IPS-18c (cell line): ENCODE results near the gene GABRR3.
"Not testable (repeated sequence)": the region's sequence is repeated elsewhere in the genome, so short reads cannot be mapped to it uniquely, and the experiment has no call there.

ENCODE experiments used
- H3K4me3 ChIP-seq: 2 replicates; pipeline ENCODE4 v1.7.0; 2013; ENCODE audit warnings: low read depth, mild to moderate bottlenecking, low read length, moderate library complexity; ENCODE audit not compliant: insufficient read depth
- H3K9me3 ChIP-seq: one replicate; pipeline ENCODE4 v1.6.1; 2013; ENCODE audit warnings: mild to moderate bottlenecking, low read length, moderate library complexity; ENCODE audit not compliant: control insufficient read depth, insufficient read depth

GABRR3 gene

DNA sequence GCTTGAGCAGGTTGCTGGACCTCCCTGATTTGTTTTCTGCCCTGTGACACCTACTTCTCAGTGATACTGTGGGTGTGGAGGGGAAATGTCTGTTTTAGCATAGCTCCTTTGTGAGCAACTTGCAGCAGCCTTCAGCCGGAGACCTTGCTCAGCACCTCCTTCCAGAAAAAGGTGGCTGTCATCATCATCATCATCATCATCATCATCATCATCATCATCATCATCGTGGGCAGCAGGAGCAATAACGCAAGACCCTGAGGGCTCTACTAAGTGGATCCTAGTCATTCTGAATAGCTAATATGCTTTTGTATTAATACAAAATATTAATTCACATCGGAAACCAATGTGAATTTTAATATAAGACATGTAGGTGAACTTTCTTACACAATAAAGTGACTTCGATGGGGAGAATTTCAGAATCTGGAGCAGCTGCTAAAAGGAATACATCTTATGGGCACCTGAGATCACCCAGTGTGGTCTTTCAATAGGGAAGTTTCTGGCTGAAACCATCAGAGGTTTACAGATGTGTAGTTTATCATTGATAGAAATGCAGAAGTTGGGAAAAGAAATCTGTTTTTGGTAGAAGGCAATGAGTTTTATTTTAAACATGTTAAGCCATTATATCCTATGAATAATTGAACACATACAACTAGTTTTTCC is 8.6 kb downstream of the GABRR3 start:
- Histone ChIP-seq H3K9me3 (no peaks in the 10 kb centered on the region), H3K4me3 (no peak overlapping the region)

DNA sequence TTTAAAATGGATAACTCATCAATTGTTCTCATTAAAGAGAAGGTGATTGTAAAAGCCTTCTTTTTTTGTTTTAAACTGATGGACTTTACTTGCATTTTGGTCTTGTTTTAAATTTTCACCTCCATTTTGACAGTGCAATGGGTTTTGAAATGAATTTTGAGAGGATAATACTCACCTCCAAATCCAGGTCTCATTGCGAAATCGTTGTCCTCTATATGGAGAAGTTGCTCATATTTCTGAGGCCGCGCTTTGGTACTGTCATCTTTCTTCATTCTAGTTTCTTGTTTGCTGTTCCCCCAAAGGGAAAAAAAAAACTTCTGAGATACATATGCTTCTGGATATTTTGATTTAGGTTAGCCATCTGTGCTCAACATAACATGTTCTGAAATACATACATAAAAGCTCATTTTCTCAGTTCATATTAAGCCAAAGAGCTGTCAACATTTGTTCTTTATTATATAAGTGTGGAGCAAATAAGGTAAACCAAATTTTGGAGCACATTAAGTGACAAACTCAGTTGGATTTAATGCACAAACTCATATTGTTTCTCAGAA is 9.6 kb downstream of the GABRR3 start:
- H3K4me3 ChIP-seq = no peak overlapping the region

DNA sequence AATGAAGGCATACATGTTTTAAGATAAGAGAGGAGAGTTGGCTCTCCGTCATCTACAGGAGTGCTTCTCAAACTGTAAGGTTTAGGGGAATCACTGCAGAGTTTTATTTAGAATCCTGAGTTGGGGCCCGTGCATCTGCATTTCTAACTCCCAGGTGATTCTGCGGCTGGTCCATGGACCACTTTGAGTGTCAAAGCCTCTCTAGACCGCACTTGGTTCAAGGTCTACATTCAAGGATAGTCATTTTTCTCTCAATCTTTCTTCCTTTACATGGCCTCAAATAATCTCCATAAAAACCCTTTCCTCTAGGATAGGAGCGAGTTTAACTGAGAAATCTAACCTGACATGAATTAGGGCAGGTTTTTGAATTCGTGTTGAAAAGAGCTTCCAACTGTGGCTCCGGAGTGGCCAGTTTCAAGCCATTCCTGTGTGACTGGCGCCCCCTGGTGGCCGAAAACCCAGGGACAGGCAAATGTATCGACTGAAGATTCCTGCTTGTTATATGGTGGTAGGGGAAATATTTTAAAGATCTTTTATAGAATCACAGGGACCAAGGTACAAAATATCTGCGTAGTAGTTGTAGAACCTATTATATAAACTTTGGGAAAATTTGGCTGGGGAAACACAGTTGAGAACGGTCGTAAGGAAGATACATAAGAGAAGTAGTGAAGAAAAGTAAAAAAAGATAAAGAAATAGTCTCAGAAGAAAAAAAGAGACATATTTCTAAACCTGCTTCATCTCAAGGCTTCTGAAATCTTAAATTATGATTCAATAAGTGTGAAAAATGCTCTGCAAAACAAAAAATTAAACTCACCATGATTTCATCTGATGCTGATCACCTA is 11.9 kb downstream of the GABRR3 start:
- no peaks in the 10 kb centered on the region for H3K9me3 ChIP-seq
- no peak overlapping the region for H3K4me3 ChIP-seq

More for the DNA sequence above, 9.6 kb downstream of the GABRR3 start:
- no peaks in the 10 kb centered on the region for H3K9me3 ChIP-seq

DNA sequence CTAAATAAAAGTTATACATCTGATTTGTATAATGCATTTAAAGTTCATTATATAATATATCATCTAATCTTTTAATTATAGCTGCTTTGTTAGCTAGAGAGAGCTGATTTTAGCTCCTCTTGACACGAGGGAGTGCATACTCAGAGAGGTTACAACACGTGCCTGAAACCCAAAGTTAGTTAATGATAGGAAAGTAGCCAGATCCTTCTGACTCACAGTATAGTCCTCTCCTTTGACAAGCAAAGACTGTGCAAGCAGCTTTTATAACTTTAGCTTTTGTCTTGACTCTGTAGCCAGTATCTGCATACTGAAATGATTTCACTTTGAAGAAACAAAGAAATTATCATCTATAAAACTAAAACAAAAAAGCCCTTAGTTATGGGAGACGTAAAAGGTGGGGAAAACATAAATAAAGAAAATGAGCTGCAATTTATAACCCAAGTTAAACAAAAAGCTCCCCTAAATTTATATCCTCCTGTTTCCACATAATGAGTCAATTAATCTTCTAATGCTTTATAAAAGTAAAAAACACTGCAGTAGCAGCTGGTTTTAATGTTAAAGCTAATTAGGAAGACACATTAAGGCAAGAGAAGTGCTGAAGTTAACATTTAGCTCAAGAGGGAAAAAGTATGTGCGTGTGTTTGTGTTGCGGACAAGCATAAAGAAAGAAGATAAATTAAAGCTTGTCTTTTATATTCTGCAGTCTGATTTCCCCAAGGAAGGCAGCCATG is 13.1 kb downstream of the GABRR3 start:
- no peaks in the 10 kb centered on the region for H3K9me3 ChIP-seq

DNA sequence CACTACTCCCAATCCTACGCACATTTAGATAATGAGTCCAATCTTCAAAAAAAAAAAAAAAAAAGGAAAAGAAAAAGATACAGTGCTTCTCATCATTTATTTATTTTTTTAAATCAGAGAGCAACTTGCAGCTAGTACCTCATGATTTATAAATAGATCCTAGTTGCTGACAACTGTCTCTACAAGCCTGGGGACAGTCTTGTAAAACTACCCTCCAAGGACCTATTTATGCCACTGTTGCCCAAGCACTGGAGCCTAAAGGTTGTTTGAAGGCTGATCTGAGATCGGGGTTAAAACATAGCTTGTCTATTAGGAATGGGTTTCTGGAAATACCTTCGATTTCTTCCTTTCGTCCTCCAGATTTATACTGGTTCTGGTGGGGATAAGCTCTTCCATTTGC is 14.7 kb downstream of the GABRR3 start:
- no peaks in the 10 kb centered on the region for H3K9me3 ChIP-seq
- no peak overlapping the region for H3K4me3 ChIP-seq

More for the DNA sequence above, 13.1 kb downstream of the GABRR3 start:
- H3K4me3 ChIP-seq = no peak overlapping the region

DNA sequence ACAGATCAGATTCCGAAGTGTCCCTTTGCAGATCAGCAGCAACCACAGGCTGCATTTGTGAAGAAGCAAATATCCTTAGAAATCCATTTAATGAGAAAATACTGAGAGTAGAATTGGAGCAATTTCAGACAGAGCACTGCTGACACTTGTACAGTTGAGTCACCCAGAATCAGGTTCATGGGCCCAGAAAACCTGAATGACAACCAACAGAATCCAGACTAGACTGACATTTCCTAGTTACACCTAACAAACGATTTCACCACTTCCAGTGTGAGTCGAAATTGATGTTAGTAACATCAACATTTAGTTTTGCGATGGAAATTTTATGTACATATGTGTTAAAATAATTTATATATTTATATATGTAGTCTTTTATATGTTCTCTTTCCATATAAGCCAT is 16.8 kb downstream of the GABRR3 start:
- Histone ChIP-seq H3K4me3 (no peak overlapping the region), H3K9me3 (no peaks in the 10 kb centered on the region)

DNA sequence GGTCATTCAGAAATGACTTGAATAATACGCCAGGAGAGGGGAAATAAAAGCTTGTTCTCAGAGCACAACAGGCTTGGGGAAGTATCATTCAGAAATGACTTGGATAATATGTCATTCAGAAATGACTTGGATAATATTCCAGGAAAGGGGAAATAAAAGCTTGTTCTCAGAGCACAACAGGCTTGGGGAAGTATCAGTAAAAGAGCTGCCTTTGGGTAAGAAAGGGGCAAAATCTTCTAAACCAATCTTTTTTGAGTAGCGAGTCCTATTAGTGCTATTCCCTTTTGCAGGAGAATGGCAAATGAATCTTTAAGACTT is 20.9 kb downstream of the GABRR3 start:
- Histone ChIP-seq H3K4me3 (no peak overlapping the region), H3K9me3 (no peaks in the 10 kb centered on the region)

DNA sequence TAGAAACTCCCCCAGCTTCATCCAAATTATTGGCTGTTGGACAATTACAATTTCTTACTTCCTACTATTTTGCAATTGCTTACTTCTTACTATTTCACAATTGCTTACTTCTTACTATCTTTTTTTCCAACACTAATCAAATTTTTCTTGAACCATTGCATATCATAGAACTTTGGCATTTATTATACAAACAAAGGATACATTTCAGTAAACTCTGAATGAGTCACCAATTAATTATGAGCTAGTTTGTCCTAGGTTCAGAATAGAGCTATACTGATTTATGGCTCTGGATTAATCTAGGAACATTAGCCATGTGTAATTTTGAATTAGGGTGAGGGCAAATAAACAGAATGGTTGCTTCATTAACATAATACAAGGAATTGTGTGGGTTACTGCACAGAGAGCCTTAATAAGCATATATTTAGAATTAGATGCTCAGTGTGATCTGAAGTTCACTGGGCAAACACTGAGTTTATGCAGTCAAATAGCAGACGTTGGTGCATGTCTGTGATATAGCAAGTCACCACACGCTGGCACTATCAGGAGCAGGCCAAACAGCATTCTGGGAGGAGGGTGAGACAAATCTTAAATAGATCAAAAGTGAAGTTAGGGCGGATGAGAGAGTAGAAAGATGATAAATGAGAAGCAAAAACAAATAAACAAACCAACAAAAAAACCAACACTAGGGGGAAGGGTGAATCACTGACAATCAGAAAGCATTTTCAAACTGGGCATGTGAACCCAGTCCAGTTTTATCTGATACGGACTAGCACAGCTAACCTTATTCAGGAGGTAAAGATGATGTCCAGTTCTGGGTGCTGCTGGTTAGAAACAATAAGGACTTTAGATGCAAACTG is 21.5 kb downstream of the GABRR3 start:
- no peak overlapping the region for H3K4me3 ChIP-seq

DNA sequence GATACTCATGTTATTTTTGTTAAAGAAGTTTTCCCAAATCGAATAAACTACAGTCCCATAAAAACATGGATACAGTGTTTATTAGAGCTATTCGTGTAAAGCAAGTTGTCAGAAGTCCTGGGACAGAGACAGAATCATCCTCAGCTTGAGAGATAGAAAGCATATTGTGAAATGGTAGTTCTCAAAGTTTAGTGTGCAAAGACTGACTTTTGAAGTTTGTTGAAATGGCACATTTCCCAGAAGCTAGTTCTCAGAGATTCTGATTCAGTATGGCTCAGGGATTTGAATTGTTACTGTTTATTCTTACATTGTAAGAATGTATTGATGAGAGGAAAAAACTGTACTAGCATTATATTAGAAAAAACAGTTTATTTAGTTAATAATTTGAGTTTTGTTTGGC is 22.1 kb downstream of the GABRR3 start:
- no peak overlapping the region for H3K4me3 ChIP-seq
- no peaks in the 10 kb centered on the region for H3K9me3 ChIP-seq

More for the DNA sequence above, 21.5 kb downstream of the GABRR3 start:
- no peaks in the 10 kb centered on the region for H3K9me3 ChIP-seq

DNA sequence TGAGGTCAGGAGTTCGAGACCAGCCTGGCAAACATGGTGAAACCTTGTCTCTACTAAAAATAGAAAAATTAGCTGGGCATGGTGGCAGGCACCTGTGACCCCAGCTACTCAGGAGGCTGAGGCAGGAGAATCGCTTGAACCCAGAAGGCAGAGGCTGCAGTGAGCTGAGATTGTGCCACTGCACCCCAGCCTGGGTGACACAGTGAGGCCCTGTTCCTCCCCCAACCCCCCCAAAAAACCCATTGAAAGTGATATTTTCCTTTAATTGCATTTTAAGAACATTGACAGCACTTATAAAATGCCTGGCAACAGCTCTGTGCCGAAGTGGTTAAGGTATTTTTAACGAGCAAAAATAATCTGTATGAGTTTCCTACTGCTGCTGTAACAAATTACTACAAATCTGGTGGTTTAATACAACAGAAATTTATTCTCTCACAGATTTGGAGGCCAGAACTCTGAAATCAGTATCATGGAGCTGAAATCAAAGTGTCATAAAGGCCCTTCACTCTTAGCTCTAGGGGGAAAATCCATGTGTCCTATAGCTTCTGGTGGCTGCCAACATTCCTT is 24.1 kb downstream of the GABRR3 start:
- not testable (repeated sequence) for H3K4me3 ChIP-seq, H3K9me3 ChIP-seq

DNA sequence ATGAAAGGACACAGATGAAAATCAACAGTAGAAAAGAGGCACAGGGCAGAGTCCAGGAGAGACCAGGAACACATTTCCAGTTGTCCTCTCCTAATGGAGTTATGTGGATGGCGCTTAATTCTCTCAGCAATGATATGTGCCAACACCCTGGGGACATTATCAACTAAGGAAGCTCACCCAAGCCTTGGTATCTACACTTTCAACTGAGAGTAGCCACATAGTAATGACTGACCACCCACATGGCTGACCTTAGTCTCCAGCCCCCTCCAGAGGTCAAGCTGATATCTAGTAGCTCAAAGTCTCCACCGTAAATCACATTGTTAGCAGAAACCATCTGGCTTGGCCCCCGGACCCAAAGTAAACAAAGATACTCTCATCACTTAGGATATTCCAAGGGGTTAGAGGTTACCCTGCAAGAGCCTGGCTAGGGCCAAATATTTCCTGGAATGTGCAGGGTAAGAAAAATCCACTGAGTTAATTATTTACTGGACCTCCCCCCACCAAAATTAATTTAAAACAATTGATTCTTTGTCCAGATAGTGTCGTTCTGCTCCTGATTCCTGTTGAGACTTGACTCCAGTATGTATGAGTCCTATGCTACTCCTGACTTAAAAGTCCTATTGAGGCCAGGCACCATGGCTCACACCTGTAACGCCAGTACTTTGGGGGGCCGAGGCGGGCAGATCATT is 24.8 kb downstream of the GABRR3 start:
- Histone ChIP-seq H3K4me3 (no peak overlapping the region), H3K9me3 (no peaks in the 10 kb centered on the region)

DNA sequence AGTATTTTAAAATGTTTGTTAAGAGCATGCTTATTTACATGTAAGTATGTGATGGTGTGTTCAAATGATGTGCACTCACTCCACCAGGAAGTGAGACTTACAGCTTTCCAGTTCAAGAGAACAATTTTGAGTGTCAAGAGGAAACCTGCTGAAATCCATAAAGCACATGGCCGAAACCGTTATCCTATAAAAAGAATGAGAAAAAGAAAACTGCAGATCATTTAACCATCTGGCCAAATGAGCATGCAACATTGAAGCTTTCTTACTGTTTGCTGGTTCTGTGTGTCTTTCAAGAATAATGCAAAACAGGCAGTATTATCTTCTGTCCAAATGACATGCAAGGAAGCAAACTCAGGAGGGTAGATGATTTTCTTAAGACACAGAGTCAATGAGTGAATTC is 26.3 kb downstream of the GABRR3 start:
- Histone ChIP-seq H3K9me3 (no peaks in the 10 kb centered on the region), H3K4me3 (no peak overlapping the region)

DNA sequence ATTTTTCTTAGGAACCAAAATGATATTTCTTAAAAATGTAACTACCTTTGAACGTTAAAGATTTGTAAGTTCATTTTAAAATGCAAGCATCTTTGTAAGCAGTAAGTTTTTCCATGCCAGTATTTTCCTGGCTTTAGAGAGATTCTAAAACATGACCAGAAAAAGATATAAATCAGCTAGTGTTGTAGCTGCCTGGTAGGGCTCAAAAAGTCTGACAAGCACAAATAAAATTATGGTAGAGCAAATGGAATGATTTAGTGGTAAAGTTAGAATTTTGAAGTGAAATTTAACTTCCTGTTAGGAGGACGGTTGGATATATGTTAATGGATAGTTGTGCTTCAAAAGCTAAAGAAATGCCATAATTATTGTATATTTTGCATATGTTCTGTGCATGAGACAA is 29.7 kb downstream of the GABRR3 start:
- Histone ChIP-seq H3K4me3 (no peak overlapping the region), H3K9me3 (no peaks in the 10 kb centered on the region)

DNA sequence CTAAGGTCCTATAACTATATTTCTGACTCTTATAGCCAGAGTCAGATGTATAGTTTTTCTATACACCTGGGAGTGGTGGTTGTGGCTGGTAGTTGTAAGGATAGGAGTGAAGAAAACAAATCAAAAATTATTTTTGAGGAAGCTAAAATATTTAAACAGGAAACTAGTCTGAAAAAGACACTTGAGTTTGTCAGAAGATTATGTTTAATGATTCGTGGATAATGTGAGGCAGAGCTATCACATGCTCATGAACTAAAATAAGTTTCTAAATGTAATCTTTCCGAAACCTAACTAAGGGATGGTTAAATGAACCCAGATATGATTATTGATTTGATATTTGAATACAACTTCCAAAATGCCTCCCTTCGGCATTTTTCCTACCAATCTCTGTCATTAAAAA is 30.4 kb downstream of the GABRR3 start:
- H3K9me3 ChIP-seq = no peaks in the 10 kb centered on the region

DNA sequence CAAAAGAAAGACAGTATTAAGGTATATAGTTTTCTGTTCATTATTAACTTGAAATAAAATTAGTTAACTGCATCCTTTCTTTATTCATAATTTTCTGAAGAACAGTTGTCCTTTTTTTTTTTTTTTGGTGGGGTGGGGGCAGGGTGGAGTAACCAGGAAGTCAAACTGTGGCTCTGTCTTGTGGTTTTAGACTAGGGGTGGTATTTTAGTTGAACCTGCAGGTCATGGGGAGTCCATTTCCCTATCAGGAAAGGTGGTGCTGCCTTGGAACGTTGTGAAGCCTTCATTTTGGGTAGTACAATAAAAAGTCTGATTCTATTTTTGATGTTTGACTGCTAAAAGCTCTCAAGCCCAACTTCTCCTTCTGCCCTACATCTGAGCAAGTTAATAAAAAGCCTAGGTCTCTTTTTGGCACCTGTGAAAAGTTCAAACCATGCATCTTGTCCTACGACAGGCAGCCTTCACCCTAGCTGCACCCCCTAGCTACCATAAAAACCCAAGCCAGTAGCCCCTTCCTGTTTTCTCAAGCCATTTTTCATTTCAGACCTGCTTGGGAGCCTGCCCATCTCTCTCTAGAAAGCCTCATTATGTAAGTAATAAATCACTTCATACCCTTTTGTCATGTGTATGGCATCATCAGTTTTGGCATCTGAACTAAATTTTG is 31.7 kb downstream of the GABRR3 start:
- Histone ChIP-seq H3K9me3 (no peaks in the 10 kb centered on the region), H3K4me3 (no peak overlapping the region)

More for the DNA sequence above, 30.4 kb downstream of the GABRR3 start:
- no peak overlapping the region for H3K4me3 ChIP-seq

DNA sequence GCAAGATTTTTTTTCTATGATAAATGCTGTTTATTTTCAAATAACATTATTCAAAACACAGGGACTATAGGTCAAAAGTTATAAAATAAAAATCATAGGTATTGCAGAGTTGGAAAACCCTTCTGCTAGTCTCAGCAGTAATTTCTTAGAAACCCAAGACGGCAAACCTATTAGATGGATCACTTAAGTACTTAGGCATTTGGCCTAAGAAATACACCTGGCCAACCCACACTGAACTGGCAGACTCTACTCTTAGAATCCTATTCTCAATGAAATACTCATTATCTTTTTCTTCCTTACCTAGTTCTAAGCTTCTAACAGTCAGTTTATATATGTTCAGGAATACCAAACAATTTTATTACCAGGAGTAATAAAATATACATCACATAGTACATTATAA is 32.4 kb downstream of the GABRR3 start:
- no peaks in the 10 kb centered on the region for H3K9me3 ChIP-seq
- H3K4me3 ChIP-seq = no peak overlapping the region
